HG02642 (cell line): ENCODE results near the gene RAPSN.

Source experiments
- ATAC-seq: cut with Tn5 transposase; IDR thresholded peaks from one replicate; pipeline ENCODE4 v1.9.1; 2021; ENCODE audit warnings: mild to moderate bottlenecking; ENCODE audit not compliant: unreplicated experiment, poor library complexity

Gene RAPSN

GRCh38 chr11:47436726-47437125 lies 12.2 kb downstream of the RAPSN start:
- no peak for ATAC-seq

GRCh38 chr11:47435687-47436086 lies 13.2 kb downstream of the RAPSN start:
- no peak for ATAC-seq

- ATAC-seq, result no peak
Observed at GRCh38 chr11:47434011-47434786, 14.7 kb downstream of the RAPSN start.

GRCh38 chr11:47433157-47433556 lies 15.8 kb downstream of the RAPSN start:
- ATAC-seq, result no peak

- ATAC-seq, result no peak
Observed at GRCh38 chr11:47431356-47432083, 17.4 kb downstream of the RAPSN start.

GRCh38 chr11:47430524-47430923 lies 18.4 kb downstream of the RAPSN start:
- no peak for ATAC-seq

- ATAC-seq, result peak; percentile 91
Observed at GRCh38 chr11:47426062-47426956, 22.6 kb downstream of the RAPSN start, which contains the start of gene PSMC3. Gene PSMC3 (minus strand): TSS chr11:47426439. CDS start chr11:47426279, 160 bp downstream.

- ATAC-seq, result no peak
Observed at GRCh38 chr11:47425611-47426010, 23.3 kb downstream of the RAPSN start.

GRCh38 chr11:47418454-47419259 lies 30.3 kb downstream of the RAPSN start:
- no peak for ATAC-seq

GRCh38 chr11:47417712-47418111 lies 31.2 kb downstream of the RAPSN start:
- no peak for ATAC-seq

GRCh38 chr11:47415949-47416472 lies 32.9 kb downstream of the RAPSN start:
- ATAC-seq, result no peak

- no peak for ATAC-seq
Observed at GRCh38 chr11:47415091-47415854, 33.7 kb downstream of the RAPSN start.

GRCh38 chr11:47414685-47415070 lies 34.3 kb downstream of the RAPSN start:
- ATAC-seq, result no peak

- no peak for ATAC-seq
Observed at GRCh38 chr11:47413908-47414684, 34.8 kb downstream of the RAPSN start.

GRCh38 chr11:47413351-47413750 lies 35.6 kb downstream of the RAPSN start:
- ATAC-seq, result no peak

- no peak for ATAC-seq
Observed at GRCh38 chr11:47411884-47412746, 36.8 kb downstream of the RAPSN start.
